ENCODE data around the gene MRTFB. TPM values are rescaled to one million over a fixed set of nuclear protein-coding genes. Genes with fewer than 3 reads are reported as not detected.
A peak's percentile ranks its signal among the peaks of the same experiment; 100 is the strongest.

MRTFB gene
- total and polyA plus RNA-seq, 2 donors (not counting 3 experiments of a cell fraction or from before 2014, with no cell fraction given): 19.6 to 49.5 TPM

GRCh38 chr16:14056970-14057369 is 14.1 kb upstream of the MRTFB start:
- H3K4me2 ChIP-seq (ENCODE audit: insufficient read depth, low read length): peak overlapping the region; percentile 77
- POLR2A ChIA-PET: interaction anchor here (3.1 kb wide), 1 partner anchor 15 kb away, joined by 29 read pairs; no protein-coding TSS in a partner anchor
- H3K9me1 ChIP-seq (replicated peaks; ENCODE audit: control insufficient read depth, extremely low read depth, insufficient read depth, low read length): no peaks in the 10 kb centered on the region
- peak overlapping the region; percentile 91 for H3K9ac ChIP-seq (replicated peaks; ENCODE audit: extremely low read depth, insufficient read depth, low read length)
- H3K36me3 ChIP-seq (ENCODE audit: control insufficient read depth in 2 of 2, extremely low read depth in 1 of 2, insufficient read depth in 2 of 2, low read length in 2 of 2): no peaks in the 10 kb centered on the region
- H3K4me1 ChIP-seq (ENCODE audit: control insufficient read depth, extremely low read depth, insufficient read depth, low read length): peaks cover 26% of the 10 kb centered on the region
- TF ChIP-seq CTCF (IDR thresholded peaks at IDR 0.05; ENCODE audit: extremely low read depth in 1 of 2, insufficient read depth in 1 of 2, low read depth in 1 of 2, low read length in 2 of 2): no peak
- peak; percentile 28 for TF ChIP-seq GATA2 (IDR thresholded peaks at IDR 0.05; ENCODE audit: insufficient read depth, insufficient read length, low read depth, low read length)
- TF ChIP-seq EZH2 (IDR thresholded peaks at IDR 0.05; ENCODE audit: borderline replicate concordance, low read depth, low read length, severe bottlenecking): no peak
- TF ChIP-seq MYC (IDR thresholded peaks at IDR 0.05; ENCODE audit: low read depth, low read length): no peak
- no peak for TF ChIP-seq MAX (IDR thresholded peaks at IDR 0.05; ENCODE audit: insufficient read depth, insufficient read length)
- TF ChIP-seq POLR2A (IDR thresholded peaks at IDR 0.05; ENCODE audit: low read depth, low read length): peak; percentile 40
- TF ChIP-seq JUN (IDR thresholded peaks at IDR 0.05; ENCODE audit: borderline replicate concordance, insufficient read depth, insufficient read length, low read depth): peak; percentile 64
- peak; percentile 65 for TF ChIP-seq FOS (IDR thresholded peaks at IDR 0.05; ENCODE audit: borderline replicate concordance, insufficient read depth, low read length)
- TF ChIP-seq POLR2AphosphoS5 (IDR thresholded peaks at IDR 0.05; ENCODE audit: insufficient read depth, low read depth, low read length): peak; percentile 69
- H3K4me3 ChIP-seq (replicated peaks in 1 of 3; ENCODE audit: insufficient read depth in 1 of 3, low read depth in 1 of 3, low read length in 3 of 3): no peak overlapping the region
- dilution Hi-C loops (cut with MboI; ENCODE audit: extremely low pct_ligation_motif_present, low sequenced_read_pairs): no loop called here
- DNase-seq (ENCODE audit: low read depth, low spot score): peak; percentile 83
- FAIRE-seq: peak; percentile 91
- CTCF ChIA-PET: interaction anchor here (0.6 to 2.9 kb wide), 13 partner anchors 8 to 193 kb away, joined by 3 to 31 read pairs (median 4); no protein-coding TSS in a partner anchor
- H3K9me3 ChIP-seq (replicated peaks; ENCODE audit: control insufficient read depth, insufficient read depth, low read length): no peaks in the 10 kb centered on the region
- no peaks in the 10 kb centered on the region for H3K27me3 ChIP-seq (ENCODE audit: control insufficient read depth in 2 of 2, insufficient read depth in 2 of 2, low read length in 2 of 2)
- no TSS peak for BruUV-seq (replicated peaks)
- H2AFZ ChIP-seq (ENCODE audit: low read depth, low read length): peak overlapping the region; percentile 2
- no peaks in the 10 kb centered on the region for H3K79me2 ChIP-seq (ENCODE audit: control insufficient read depth, insufficient read depth, low read length)
- H4K20me1 ChIP-seq (replicated peaks; ENCODE audit: control insufficient read depth, extremely low read depth, insufficient read depth, low read length): no peaks in the 10 kb centered on the region
- intact Hi-C loops (cut with micrococcal nuclease): loop anchor here (1.0 to 5.0 kb wide), 6 partner anchors 15 to 575 kb away; partner anchors contain the start of genes BFAR, ERCC4 and PARN
- H3K27ac ChIP-seq (ENCODE audit: insufficient read depth, low read depth, low read length): peak overlapping the region; percentile 99

Measured in endothelial cell of umbilical vein (primary cell).